HG03103 (cell line): Measurements from ENCODE around the gene ZNF268.
"Not testable (repeated sequence)": the region's sequence is repeated elsewhere in the genome, so short reads cannot be mapped to it uniquely, and the experiment has no call there.

Experiments used
- ATAC-seq: cut with Tn5 transposase; IDR thresholded peaks from one replicate; pipeline ENCODE4 v1.9.1; 2021; ENCODE audit warnings: low read depth; ENCODE audit not compliant: unreplicated experiment

ZNF268 gene

DNA sequence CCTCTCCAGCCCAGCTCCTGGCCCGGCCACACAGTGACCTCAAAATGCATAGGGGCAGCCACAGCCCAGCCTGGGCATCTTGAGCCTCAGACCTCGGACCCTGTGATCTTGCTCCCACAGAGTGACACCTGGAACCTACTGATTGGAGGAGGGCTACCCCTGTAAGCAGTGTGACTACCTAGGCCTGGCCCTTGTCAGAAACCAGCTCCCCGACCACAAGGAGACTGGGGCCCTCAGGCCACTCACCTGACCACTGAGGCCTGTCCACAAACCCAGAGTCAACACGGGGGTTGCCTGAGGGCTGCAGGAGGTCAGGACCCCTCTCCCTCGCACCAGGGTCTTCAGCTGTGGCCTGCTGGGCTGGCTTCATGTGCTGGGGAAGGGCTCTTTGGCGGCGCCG lies 45.4 kb downstream of the ZNF268 start:
- no peak for ATAC-seq

DNA sequence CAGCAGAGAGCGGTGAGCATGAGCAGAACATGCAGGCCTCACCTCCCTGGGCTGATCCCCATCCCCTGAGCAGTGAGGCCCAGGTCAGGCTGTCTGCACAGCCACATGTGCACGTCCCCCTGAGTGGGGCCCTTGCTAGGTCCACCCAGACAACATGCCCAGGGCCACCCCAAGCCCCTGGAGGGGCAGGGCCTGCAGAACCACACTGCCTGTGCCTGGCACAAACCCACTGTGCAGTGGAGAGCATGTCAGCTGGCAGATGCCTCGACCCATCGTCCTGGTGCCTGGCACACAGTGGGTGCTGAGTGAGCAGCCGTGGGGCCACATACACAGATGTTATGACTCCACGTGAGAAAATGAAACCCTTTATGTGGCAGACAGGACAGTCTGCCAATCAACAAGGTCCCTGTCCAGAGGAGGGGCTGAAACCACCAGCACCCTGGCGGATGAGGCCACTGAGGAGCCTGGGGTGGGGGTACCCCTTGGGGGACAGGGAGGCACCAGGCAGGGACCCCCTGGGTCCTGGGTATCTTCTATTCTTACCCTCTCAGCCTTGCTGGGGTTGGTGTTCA lies 46.1 kb downstream of the ZNF268 start:
- ATAC-seq: no peak

DNA sequence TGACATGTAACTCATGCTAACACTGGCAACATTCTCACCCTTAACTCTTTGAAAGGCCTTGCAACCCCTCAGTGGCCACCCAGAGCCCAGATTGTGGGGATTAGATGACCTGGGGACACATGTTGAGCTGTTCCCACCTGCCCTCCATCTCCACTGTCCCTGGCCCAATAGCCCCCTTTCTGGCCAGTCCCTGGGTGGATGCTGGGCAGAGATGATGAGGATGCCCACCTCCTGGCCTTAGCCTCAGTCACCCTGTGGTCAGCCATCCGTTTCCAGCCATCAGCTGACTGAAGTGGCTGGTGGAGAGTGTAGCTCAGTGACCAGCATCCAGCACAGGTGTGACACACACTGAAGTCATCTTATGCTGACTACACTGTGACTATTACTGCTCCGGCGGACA lies 49.7 kb downstream of the ZNF268 start:
- no peak for ATAC-seq

DNA sequence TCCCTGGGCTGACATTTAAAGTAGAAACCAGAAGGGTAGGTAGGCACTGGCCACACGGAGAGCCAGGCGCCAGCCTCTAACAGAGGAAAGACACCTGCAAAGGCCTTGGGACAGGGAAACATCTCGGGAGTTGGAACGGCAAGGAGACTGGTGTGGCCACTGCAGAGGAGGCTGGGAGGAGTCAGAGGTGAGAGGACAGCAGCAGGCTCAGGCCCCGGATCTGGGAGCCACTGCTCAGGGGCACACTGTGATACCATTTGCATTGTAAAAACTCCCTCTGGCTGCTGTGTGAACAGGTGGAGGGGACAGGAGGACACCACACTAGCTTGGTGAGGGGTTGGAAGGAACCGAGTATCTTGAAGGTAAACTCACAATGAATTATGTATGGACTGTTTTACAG lies 51.7 kb downstream of the ZNF268 start:
- ATAC-seq: no peak

DNA sequence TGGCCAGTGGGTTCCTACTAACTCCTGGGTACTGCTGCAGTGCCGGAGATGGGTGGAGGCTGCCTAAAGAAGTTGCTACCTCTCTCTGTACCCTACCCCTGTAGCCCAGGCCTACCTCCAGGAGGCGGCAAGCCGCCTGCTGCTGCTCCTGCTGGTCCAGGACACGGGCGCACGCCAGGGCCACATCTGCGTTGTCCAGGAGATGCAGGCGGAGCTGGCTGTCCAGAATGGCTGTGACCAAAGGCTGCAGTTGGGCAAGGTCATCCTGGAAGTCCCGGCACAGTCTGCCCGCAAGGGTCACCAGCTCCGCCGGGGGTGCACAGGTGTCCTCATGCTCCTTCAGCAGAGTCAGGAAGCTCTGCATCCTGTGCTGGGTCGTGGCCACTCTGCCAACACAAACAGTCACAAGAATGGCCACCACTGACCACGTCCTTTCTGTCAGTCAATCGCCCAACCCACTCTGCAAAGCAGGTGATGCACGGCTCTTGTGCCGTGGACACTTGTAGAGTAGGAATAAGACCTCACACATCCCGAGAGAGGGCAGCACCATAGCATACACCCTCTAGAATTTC lies 52.8 kb downstream of the ZNF268 start:
- ATAC-seq: no peak

DNA sequence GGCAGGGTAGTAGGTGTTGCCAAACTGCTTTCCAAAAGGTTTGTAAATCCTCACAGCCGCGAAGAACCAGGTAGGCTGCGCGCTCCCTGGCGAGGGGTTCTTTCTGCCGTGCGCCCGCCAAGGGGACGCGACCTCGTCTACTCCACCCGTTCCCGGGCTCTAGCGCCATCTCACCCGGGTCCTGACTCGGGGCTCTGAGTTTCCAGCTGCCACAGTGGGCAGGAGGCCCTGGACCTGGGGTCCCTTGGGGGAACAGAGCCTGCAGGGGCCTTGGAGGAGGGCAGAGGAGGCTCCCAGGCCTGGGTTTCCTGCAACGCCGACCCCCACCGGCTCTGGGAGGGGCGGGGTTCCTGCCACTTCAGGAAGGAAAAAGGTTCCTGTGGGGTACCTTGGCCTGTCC lies 53.7 kb downstream of the ZNF268 start:
- no peak for ATAC-seq

DNA sequence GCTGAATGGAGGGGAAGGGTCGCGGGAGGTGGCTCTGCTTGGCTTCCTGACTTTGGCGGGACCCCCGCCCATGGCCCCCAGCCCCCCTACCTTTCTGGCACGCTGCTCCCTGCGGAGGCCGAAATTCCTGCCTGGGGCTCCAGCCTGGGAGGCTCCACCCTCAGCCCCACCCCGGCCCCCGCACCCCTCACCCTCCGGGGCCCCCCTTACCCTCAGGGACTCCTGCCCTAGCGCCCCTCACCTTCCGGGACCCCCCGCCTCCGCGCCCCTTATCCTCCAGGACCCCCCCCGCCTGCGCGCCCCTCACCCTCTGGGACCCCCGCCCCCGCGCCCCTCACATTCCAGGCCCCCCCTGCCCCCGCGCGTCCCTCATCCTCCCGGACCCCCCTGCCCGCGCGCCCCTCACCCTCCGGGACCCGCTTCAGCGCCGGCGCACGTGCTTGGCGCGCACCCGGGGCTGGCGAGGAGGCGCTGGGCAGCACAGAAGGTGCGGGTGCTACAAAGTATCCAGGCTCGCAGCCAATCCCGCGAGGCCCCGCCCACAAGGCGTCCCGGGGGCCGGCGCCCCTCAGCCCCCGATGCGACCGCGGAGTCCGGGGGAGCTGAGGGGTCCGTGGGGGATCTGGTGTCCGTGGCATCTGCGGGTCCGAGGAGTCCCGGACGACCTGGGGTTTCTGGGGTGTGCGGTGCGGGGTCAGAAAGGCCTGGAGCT lies 54.3 kb downstream of the ZNF268 start, which contains the start of gene ANHX:
Gene ANHX (minus strand): TSS at position 477 of the 712 bp plus-strand sequence. CDS start 1,521 bp downstream, outside the sequence.
- ATAC-seq: no peak

DNA sequence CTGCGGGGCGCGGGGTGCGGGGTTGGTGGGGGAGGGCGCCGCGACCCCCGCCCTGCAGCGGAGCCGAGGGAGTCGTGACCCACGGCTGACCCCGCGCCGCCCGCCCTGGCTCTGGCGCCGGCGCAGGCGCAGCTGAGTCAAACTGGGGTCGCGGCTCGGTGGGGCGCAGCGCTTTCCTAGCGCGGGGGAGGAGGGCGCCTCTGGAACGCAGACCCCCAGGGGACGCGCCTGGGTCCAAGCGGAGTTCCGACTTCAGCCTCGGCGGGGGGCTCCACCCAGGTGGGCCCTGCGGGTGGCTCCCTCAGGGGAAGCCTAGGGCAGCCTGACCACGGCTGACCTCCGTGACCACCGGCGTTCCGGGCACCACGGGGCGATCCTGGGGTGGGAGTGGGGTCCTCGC lies 54.8 kb downstream of the ZNF268 start:
- ATAC-seq: no peak

DNA sequence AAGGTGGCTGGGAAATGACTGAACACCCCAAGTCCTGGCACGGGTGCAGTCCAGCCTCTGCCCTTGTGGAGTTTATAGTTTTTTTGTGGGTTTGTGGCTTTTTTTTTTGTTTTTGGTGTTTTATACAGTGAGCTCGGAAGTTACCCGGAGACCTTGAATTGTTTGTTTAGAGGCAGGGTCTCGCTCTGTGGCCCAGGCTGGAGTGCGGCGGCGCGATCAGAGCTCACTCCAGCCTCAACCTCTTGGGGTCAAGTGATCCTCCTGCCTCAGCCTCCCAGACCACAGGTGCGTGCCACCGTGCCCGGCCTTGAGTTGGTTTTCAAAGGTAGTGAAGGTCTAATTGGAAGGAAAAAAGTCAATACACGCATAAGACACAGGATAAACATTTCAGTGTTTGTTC lies 55.3 kb downstream of the ZNF268 start:
- ATAC-seq: no peak

DNA sequence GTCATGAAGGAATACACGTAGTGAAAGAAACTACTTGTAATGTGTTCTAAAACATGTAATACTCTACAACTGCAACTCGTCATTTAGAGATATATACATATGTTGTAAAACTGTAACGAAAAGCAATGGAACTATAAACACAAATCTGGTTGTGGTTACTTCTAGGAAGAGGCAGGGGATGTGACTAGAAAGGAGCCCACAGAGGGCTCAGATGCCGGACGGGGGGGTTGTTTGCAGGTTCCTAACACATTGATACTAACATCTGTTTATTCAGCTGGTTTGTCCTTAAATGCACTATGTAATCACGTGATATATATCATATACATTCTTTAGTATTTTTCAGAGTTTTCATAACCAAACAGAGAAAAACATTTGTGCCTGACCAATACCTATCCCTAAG lies 70.4 kb downstream of the ZNF268 start:
- no peak for ATAC-seq

DNA sequence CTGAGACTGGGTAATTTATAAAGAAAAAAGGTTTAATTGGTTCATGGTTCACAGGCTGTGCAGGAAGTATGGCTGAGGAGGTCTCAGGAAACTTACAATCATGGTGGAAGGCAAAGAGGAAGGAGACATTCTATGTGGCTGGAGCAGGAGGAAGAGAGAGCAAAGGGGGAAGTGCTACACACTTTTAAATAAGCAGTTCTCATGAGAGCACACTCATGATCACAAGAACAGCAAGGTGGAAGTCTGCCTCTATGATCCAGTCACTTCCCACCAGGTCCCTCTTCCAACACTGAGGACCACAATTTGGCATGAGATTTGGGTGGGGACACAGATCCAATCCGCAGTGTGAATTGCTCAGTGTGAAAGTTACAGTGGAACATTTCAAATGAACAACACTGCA lies 74.5 kb downstream of the ZNF268 start:
- not testable (repeated sequence) for ATAC-seq

DNA sequence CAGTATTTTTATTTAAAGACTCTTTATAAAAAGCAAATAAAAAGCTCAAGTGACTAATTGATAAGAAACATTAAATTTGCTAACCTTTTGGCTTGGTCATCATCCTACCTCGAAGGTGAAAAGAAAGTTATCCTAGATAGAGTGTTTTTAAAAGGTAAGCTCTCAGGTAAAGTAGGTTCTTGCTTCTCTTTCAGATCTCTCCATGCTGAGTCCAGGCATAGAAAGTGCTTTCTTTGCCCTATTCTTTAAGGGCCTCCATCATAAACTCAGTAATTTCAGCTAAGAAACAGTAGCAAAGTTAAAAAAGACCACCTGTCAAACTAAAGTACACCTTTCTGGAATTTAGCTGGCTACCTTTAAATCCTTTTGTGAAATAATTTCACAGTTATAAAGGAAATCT lies 75.0 kb downstream of the ZNF268 start:
- no peak for ATAC-seq

DNA sequence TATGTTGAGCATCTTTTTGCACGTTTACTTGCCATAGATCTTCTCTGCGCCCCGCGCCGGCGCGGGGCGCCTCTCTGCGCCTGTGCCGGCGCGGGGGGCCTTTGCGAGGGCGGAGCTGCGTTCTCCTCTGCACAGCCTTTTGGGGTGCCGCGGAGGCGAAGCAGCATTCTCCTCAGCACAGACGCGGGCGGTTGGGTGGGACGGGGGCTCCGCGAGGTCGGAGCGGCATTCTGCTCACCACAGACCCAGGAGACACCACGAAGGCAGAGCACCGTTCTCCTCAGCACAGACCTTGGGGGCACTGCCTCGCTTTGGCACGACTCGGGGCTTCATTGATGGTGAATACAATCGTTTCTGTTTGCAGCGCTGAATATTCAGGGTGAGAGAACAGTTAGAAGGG lies 82.9 kb downstream of the ZNF268 start:
- ATAC-seq: no peak
